Endodermal cell (in vitro differentiated cells): ENCODE results near the gene SLC38A10. TPM values are rescaled to one million over a fixed set of nuclear protein-coding genes. Genes with fewer than 3 reads are reported as not detected.

ENCODE experiments used
- DNase-seq: peaks from one replicate; pipeline ENCODE4 v3.0.0-alpha.2; 2017
- H3K27ac ChIP-seq: 2 replicates; pipeline ENCODE4 v1.5.1; 2013; ENCODE audit warnings: mild to moderate bottlenecking, low read depth, low read length, moderate library complexity
- H3K27me3 ChIP-seq: 2 replicates; pipeline ENCODE4 v1.6.1; 2013; ENCODE audit warnings: mild to moderate bottlenecking, low read length, moderate library complexity; ENCODE audit not compliant: insufficient read depth, control insufficient read depth, poor library complexity, severe bottlenecking
- H3K36me3 ChIP-seq: 2 replicates; pipeline ENCODE4 v1.7.0; 2013; ENCODE audit warnings: mild to moderate bottlenecking, low read length, moderate library complexity; ENCODE audit not compliant: control insufficient read depth, insufficient read depth
- H3K4me1 ChIP-seq: one replicate; pipeline ENCODE4 v1.7.0; 2013; ENCODE audit warnings: low read length; ENCODE audit not compliant: control insufficient read depth, insufficient read depth
- H3K4me3 ChIP-seq: 2 replicates; pipeline ENCODE4 v1.5.1; 2013; ENCODE audit warnings: mild to moderate bottlenecking, low read length, moderate library complexity
- H3K9ac ChIP-seq: 2 replicates; pipeline ENCODE4 v1.6.1; 2013; ENCODE audit warnings: mild to moderate bottlenecking, low read length, moderate library complexity; ENCODE audit not compliant: poor library complexity, severe bottlenecking; ENCODE audit errors: extremely low read depth
- H3K9me3 ChIP-seq: 2 replicates; pipeline ENCODE4 v1.6.1; 2013; ENCODE audit warnings: mild to moderate bottlenecking, low read length, moderate library complexity; ENCODE audit not compliant: control insufficient read depth
- H3K27ac Mint-ChIP-seq: 2 replicates; pipeline ENCODE4 v1.8.0; 2020; ENCODE audit warnings: mixed read lengths
- H3K27me3 Mint-ChIP-seq: 2 replicates; pipeline ENCODE4 v1.8.0; 2021; ENCODE audit warnings: mild to moderate bottlenecking, mixed read lengths; ENCODE audit not compliant: insufficient read depth
- H3K36me3 Mint-ChIP-seq: 2 replicates; pipeline ENCODE4 v1.8.0; 2020; ENCODE audit warnings: low read depth, mixed read lengths
- H3K4me1 Mint-ChIP-seq: 2 replicates; pipeline ENCODE4 v1.8.0; 2020; ENCODE audit warnings: mixed read lengths
- H3K4me3 Mint-ChIP-seq: 2 replicates; pipeline ENCODE4 v1.8.0; 2020; ENCODE audit warnings: mild to moderate bottlenecking, moderate library complexity, mixed read lengths
- H3K9me3 Mint-ChIP-seq: 2 replicates; pipeline ENCODE4 v1.8.0; 2020; ENCODE audit warnings: mild to moderate bottlenecking, mixed read lengths
- WGBS, 2 experiments: methylation state at CpG; one replicate each; pipeline versions ENCODE4 v1.1.5 to v1.1.7; 2013; ENCODE audit warnings: missing lambda C conversion rate in 2 of 2, mixed read lengths in 1 of 2; ENCODE audit not compliant: insufficient coverage in 1 of 2, insufficient read length in 1 of 2; 5-methylcytosine and 5-hydroxymethylcytosine counted together
- total RNA-seq, 2 donors: library from RNA; stranded (reverse); fragmentation: NEBNext Ultra II Directional in 1 of 2; extraction: Animal tissue kit (Norgen Biotek cat#: 25700) in 1 of 2; gene quantifications; 2 replicates in 1 of 2; 3 replicates in 1 of 2; pipeline ENCODE4 v1.2.1, GENCODE V29; 2021
- TF ChIP-seq, protein P1 (sequence below): fragments of 200-600 bp; sonication (generic); conservative IDR thresholded peaks from 2 replicates; pipeline ENCODE4 v1.5.0; 2021; ENCODE audit warnings: antibody characterized with exemption, mild to moderate bottlenecking

SLC38A10 gene
- total RNA-seq, 2 donors from 2014 or later = 60.2 to 90.3 TPM

DNA sequence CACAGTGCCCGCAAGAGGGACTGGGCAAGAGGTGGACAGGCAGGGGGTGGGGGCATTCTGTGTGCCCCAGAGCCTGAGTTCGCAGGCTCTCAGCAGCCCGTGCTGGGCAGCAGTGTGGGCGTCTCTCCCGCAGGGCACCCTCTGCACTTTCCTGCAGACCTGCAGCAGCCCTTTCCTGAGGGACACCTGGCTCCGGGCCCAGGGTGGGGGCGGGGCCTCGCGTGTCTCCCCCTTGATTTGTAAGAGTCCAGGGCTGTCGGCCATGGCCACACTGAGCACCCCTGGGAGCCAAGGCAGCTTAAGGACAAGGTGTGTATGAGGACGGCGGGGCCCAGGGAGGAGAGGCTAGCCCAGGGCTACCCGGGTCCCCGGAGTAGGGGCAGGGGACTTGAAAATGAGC lies 33.4 kb upstream of the SLC38A10 start:
- Histone ChIP-seq H3K9ac (no peak overlapping the region), H3K27ac (no peak overlapping the region), H3K4me1 (peaks cover 25% of the 10 kb centered on the region), H3K9me3 (no peaks in the 10 kb centered on the region), H3K4me3 (no peak overlapping the region), H3K27me3 (no peaks in the 10 kb centered on the region), H3K36me3 (no peaks in the 10 kb centered on the region)
- TF ChIP-seq, protein P1, sequence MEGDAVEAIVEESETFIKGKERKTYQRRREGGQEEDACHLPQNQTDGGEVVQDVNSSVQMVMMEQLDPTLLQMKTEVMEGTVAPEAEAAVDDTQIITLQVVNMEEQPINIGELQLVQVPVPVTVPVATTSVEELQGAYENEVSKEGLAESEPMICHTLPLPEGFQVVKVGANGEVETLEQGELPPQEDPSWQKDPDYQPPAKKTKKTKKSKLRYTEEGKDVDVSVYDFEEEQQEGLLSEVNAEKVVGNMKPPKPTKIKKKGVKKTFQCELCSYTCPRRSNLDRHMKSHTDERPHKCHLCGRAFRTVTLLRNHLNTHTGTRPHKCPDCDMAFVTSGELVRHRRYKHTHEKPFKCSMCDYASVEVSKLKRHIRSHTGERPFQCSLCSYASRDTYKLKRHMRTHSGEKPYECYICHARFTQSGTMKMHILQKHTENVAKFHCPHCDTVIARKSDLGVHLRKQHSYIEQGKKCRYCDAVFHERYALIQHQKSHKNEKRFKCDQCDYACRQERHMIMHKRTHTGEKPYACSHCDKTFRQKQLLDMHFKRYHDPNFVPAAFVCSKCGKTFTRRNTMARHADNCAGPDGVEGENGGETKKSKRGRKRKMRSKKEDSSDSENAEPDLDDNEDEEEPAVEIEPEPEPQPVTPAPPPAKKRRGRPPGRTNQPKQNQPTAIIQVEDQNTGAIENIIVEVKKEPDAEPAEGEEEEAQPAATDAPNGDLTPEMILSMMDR = no peak
- Mint-ChIP-seq H3K36me3 (no peaks in the 10 kb centered on the region), H3K27me3 (peaks cover 11% of the 10 kb centered on the region), H3K27ac (no peak overlapping the region), H3K4me1 (peaks cover 26% of the 10 kb centered on the region), H3K4me3 (no peak overlapping the region), H3K9me3 (no peaks in the 10 kb centered on the region)
- 83 to 85% methylated on average over 7 to 14 of the region's 14 CpGs for WGBS, 2 experiments
- no peak for DNase-seq

DNA sequence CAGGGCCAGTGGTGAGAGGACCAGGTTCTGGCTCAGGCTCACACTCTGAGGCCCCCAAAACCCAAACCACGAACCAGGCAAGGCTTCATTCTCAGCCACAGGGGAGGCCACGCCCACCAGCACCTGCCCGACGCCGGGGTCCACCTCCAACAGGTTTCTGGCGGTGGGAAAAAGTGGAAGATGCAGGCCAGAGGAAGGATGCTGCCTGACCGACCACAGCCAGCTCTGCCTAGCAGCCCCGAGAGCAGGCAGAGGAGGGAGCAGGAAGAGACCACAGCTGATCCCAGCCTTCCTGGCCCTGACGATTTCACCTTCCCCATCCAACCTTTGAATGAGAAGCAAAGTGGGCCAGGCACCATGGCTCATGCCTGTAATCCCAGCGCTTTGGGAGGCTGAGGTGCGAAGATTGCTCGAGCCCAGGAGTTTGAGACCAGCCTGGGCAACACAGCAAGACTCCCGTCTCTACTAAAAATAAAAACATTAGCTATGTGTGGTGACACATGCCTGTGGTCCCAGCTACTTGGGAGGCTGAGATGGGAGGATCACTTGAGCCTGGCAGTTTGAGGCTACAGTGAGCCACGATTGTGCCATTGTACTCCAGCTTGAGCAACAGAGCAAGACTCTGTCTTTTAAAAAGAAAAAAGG lies 30.7 kb upstream of the SLC38A10 start:
- no peak for DNase-seq
- Mint-ChIP-seq H3K36me3 (no peaks in the 10 kb centered on the region), H3K4me3 (no peak overlapping the region), H3K4me1 (peaks cover 13% of the 10 kb centered on the region), H3K9me3 (no peaks in the 10 kb centered on the region), H3K27ac (no peak overlapping the region), H3K27me3 (peaks cover 4% of the 10 kb centered on the region)
- Histone ChIP-seq H3K9ac (no peak overlapping the region), H3K4me1 (peaks cover 14% of the 10 kb centered on the region), H3K36me3 (no peaks in the 10 kb centered on the region), H3K27me3 (no peaks in the 10 kb centered on the region), H3K27ac (no peak overlapping the region), H3K4me3 (no peak overlapping the region), H3K9me3 (no peaks in the 10 kb centered on the region)
- 88 to 89% methylated on average over 11 to 14 of the region's 14 CpGs for WGBS, 2 experiments
- TF ChIP-seq, protein P1 = no peak

DNA sequence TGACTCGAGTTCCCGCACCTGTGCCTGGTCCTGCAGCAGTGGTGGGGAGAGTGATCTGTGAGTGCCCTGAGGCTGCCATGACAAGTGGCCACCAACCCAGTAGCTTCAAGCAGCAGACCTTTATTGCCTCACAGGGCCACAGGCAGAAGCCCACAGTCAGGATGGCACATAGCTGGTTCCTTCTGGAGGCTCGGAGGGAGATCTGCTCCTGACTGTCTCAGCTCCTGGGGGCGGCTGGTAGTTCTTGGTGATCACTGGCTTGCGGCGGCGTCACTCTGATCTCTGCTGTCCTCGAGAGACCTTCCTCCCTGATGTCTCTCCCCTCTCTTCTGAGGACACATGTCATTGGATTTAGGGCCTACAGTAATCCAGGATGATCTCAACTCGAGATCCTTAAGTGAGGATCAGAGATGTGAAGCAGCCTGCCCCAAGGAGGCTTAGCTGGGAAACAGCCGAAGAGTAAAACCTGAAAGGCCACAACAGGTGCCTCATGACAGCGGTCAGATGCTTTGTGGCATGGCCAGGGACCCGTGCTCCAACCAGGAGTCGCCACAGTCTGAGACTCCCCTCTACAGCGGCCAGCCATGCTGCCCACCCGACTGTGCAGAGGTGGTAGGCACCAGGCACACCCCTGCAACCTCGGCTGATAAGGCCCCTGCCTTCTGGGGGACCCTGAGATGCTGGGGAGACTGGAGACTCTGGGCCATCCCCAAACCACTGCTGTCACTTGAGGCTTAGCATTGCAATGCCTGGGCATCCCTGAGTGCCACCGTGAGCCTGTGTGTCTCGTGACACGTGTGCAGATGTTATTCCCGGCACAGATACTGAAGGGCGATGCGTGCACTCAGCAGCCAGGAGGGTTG lies 30.0 kb upstream of the SLC38A10 start:
- WGBS, 2 experiments = 89 to 90% methylated on average over 17 to 22 of the region's 22 CpGs
- Mint-ChIP-seq H3K4me1 (peaks cover 6% of the 10 kb centered on the region), H3K27ac (no peak overlapping the region), H3K36me3 (peaks cover 1% of the 10 kb centered on the region), H3K27me3 (peaks cover 4% of the 10 kb centered on the region), H3K9me3 (no peaks in the 10 kb centered on the region), H3K4me3 (no peak overlapping the region)
- Histone ChIP-seq H3K4me1 (peaks cover 6% of the 10 kb centered on the region), H3K4me3 (no peak overlapping the region), H3K36me3 (no peaks in the 10 kb centered on the region), H3K27ac (no peak overlapping the region), H3K27me3 (no peaks in the 10 kb centered on the region), H3K9ac (no peak overlapping the region), H3K9me3 (no peaks in the 10 kb centered on the region)
- no peak for DNase-seq
- TF ChIP-seq, protein P1 = no peak
